Activated CD8-positive, alpha-beta memory T cell treated with anti-CD3 and anti-CD28 coated beads, Interleukin-2, amount 50 U/mL, for 4 hours (primary cell): ENCODE results near the gene MTA1.

Source experiments
- DNase-seq: peaks from one replicate; pipeline ENCODE4 v3.0.0-alpha.2; 2020

The MTA1 gene

DNA sequence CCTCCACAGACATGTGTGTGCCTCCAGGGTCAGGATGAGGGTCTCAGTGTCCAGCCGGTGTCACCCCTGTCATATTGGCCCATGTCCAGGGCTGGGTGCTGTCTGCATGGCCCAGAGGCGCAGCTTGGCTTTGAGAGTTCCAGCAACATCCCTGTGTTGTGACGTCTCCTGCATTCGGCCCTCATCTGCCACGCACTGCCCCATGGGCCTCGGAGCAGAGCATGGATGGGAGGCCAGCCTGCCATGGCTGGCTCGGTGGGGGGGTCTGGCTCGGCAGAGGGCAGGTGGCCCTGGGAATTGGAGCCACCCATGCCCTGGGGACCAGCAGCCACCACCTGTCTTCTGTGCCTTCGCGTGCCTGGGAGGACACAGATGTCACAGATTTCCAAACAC, 32.1 kb upstream of the MTA1 start:
- no peak for DNase-seq

DNA sequence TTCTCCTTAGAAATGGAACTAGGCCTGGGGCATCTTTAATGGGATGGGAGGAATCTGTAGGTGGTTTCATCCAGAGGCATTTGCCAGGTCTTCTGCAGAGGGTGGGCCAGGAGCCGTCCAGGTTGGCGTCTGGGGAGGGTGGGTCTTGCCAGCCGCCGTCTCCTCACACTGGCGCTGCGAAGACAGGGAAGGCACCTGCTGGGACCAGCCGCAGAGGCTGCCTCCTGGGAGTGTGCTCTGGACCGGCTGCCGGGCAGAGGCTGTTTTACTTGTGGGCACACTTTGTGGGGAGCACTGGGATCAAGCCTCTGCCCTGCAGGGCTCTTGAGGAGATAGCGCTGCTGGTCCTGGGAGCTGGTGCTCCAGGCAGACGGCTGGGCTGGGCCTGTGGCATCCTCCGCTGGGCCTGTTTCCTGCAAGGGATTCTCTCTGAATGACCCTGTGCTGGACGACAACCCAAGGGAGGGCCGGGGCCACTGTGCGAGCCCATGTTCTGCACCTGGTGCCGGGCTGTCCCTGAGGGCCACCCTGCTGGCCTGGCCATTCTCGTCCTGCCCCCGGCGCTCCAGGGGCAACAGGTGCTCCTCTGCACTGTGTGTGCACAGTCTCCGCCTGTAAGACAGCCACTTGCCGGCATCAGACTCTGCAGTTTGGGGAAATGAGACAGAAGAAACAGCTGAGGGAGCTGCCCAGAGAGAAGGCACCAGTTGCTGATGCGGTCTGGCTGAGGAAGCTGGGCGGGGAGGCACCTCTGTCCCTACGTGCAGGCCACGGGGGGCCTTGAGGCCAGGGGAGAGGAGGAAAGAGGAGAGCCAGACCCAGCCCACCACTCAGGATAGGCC, 31.3 kb upstream of the MTA1 start:
- no peak for DNase-seq

DNA sequence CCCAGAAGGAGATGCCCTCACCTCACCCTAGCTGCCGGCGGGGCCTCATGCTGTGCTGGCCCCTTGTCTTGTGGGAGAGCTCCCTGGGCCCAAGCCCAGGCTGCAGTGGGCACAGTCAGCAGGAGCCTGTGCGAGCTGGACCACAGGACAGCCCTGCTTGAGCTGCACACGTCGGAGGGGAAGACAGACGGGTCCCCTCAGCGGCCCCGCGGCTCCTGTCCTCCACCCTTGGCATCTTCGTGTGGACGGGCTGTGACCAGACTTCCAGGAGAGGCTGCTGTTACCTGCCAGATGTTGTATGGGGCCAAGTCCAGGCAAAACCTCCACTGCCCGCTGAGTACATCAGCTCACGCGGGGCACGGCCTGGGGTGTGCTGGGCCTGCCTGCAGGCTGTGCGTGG, 30.7 kb upstream of the MTA1 start:
- no peak for DNase-seq

DNA sequence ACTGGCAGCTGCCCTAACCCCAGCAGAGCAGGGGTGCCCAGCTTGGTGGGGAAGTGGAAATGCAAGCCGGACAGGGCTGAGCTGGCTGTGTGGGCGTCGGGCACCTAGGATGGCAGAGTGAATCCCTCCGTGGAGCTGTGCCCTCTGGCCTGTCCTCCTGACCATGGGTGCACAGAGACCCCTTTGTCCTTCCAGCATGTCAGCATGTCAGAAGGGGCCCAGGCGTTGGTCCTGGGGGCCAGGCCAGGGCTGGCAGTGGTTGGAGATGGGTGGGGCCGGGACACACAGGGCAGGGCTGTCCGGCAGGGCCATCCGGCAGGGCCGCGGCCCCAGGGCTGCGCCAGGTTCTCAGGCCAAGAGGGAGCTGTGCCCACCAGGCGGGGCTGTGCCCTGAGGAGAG, 30.1 kb upstream of the MTA1 start:
- no peak for DNase-seq

DNA sequence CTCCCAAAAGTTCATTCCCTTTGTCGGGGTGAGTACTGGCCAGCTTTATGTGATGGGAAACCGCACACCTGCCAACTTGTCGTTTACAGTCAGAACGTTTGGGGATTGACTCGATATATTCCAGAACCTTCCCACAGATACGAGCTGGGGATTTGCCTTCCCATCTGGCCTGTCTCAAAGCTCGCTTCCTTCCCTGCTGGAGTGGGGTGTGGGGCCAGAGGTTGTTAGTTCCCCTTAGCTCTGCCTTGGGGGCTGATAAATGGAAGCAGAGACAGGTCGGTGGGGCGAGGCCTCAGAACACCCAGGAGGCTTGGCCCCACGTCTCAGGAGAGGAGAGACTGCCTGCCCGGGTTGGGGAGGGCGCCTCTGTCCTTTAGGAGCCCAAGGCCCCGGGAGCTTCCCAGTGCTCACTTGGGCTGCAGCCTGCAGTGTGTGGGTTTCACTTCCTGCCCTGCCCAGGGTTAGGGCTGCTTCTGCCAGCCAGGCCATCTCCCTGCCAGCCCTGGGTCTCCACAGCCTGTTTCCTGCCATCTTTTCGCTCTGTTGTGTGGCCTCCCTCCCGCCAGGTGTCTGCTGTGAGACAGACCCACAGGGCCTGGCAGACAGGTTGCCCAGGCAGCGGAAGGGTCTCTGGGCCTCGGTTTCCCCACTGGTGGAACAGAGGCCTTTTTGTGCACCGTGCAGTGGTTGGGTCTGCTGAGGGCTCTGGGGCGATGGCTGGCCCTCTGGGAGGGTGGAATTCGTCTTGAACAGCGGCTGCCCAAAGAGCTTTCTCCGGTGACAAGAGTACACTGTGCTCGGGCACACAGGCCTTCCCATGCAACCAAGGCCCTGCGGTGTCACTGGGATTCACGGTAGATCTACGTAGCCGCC, 29.4 kb upstream of the MTA1 start:
- DNase-seq = no peak

DNA sequence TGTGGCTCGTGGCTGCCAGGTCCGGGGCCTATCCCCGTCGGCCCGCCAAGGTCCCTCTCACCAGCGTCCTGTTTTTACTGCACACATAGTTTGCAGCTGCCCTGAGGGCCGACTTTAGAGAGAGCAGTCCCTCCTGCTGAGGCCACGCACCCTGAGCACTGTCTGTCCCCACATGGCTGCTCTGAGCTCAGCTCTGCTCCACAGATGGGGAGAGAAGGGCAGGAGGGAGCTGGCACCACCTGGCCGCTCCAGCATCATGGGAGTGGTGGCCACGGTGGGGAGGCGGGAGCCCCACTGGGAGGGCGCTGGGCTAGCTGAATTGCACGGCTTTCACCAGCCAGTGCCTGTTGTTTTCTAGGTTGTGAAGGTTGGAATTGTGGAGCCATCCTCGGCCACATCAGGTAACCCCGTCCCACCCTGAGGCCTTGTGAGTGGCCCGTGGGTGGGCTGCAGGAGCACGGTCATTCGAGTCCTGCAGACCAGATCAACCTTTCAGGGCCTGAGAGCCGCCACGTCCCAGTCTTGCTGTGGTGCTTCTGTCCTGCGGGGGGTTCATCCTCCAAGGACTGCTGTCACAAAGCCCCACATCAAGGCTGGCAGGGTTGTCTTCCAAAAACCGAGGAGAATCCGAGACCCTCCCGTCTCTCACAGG, 28.7 kb upstream of the MTA1 start:
- DNase-seq = no peak

DNA sequence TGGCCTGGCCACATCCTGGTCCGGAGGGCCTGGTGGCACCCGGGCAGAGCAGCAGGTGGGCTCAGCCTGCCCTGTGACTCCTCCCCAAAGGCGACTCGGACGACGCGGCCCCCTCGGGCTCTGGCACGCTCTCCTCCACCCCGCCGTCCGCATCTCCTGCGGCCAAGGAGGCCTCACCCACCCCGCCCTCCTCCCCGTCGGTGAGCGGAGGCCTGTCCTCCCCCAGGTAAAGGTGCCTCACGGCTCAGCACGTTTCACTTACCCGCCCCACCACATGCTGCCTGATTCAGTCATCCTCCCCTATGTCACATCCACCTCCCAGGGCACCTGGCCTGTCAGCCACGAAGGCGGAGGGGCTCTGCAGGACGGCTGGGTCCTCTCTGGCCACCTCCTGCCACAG, 28.1 kb upstream of the MTA1 start:
- DNase-seq = no peak

DNA sequence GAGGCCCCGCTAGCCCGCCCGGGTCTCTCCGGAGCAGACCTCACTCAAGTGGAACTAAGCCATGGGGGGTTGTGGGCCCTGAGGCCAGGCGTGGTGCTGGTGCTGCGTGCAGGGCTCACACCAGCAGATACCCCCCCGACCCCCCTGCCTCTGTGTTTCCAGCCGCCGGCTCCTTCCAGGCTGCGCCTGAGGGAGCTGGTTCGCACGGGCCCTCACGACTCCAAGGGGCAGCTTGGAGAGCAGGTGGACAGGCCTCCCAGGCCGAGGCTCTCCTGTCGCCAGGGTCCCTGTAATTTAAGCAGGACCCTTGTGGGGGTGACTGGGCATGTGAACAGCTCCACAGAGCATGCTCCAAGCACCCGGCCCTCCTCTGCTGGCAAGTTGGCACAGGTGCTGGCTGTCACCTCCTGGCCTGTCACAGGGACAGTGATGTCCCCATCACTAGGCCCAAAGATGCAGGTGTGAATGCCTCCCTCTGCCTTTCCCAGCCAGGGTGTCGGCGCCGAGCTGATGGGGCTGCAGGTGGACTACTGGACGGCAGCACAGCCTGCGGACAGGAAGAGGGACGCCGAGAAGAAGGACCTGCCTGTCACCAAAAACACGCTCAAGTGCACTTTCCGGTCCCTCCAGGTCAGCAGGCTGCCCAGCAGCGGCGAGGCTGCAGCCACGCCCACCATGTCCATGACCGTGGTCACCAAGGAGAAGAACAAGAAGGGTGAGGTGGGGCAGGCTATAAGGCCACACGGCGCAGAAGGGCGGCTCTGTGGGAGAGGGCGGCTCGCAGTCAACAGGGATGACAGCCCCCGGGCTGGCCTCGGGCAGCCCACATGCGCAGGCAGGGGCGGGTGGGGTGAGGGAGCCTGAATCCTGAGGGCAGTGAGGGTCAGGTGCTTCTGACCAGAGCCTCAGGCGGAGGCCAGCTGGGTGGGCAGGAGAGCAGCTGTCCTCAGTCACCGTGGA, 27.2 kb upstream of the MTA1 start:
- DNase-seq = no peak

DNA sequence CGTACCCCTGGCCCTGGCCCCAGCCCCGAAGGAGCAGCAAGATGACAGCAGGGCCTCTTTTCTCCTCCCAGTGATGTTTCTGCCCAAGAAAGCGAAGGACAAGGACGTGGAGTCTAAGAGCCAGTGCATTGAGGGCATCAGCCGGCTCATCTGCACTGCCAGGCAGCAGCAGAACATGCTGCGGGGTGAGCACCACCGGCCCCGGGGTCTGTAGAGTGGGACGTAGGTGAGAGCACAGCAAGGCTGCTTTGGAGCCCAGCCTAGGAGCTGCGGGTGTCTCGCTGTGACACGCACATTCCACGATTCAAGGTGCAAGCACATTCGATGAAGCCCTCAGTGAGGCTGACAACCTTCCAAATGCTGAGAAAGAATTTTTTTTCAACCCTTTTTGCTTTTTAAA, 26.5 kb upstream of the MTA1 start:
- DNase-seq = no peak

DNA sequence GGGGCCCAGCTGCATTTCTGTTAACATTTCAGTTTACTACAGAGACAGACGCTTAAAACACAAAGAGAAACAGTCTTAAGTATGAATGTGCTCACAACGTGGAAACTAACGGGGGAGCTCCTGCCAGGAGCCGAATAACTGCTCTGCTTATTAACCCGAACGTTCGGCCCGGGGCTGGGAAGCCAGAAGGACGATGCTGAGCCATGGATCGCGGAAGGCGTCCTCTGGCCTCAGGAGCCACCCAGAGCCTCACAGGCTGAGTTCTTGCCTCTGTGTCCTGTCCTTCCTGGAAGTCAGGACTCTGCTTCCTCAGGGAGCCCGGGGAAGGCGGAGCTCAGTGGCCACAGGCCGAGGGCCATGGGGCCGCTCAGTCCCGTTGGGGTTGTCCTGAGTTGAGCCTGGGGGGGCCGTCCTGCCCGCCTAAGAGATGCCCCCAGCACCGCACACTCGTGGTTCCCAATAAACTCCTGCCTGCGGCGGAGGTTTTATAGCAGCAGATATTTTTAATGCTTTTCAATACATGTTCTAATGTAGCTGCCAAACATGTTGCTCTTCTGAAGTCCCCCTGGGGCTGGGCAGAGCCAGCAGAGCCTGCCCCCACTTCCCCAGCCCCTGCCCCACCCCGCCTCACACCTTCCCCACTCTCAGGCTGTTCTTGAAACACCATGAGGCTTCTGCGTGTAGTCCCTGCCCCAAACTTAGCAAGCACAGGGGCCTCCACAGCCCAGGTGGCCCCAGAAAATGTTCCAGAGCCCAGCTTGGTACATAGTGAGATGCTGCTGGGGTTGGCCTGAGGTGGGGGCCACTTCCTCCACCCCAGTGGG, 24.7 kb upstream of the MTA1 start:
- no peak for DNase-seq

DNA sequence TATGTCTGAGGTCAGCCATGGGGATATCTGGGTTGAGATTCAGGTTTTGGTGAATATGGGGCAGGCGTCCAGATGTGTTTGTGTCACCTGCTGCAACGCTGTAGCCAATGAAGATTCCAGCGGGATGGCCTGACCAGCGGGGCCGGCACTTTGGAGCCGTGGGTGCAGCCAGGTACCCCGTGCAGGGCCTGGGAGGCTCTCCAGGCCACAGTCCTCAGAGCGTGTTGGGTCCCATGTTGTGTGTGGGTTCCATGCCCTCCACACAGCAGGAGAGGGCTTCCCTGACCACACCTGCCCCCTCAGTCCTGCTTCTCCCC, 24.1 kb upstream of the MTA1 start:
- DNase-seq = no peak

DNA sequence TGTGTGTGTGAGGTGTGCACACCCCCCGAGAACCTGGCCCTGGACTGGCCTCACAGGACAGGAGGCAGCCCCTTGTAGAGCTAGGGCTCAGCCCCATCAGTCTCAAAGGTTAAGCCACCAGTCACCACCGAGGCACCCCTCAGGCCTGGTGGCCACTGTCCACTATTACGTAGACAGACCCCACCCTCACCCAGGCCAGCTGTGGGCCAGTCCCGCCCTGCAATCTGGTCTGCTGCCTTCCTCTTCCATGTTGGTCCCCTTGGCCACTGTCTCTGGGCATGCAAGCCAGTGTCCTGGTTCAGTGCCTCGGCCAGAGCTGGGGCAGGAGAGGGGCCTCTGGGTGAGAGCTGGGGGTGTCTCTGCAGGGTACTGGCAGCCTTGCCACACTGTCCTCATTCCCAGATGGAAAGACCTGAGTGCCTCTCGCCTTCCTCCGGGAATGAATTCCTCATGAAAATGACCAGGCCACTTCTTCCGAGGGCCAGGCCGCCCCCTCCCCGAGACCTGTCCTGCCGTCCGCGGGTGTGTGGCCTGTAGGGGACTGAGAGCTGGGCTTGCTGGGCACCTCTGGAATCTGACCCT, 22.2 kb upstream of the MTA1 start:
- DNase-seq = no peak

DNA sequence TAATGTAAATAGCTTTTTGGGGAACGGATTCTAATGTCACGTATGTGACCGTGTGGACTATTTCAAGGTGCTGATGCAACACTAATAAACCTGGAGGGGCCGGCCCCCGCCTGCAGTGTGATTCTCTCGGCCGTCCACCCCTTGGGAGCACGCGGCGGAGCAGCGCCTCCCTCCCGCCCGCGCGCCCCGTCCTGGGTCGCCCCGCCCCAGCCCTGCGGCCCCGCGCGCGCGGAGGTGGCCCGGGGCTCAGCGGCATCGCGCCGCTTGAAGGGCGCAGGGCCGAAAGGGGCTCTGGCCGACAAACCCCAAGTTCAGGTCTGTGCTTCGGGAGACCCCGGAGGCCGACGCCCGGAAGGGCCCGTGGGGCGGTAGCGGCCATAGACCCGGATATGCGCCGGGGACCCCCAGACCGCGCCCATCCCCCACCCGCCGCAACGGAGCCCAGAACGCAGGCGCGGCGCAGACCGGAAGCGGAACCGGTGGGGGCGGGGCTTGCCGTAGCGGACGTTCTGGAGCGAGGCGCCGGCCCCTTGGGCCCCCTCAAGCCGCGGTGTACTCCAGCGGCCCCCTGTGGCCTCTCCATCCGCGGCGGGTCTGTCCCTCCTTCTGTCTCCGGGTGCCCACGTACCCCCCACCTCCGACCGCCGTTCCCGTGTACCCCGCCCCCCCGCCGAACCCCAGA, 21.4 kb upstream of the MTA1 start, which contains the start of gene TEX22:
TEX22 (plus strand) TSS at position 495 of the 682 bp plus-strand sequence. CDS start 803 bp downstream, outside the sequence.
- peak; percentile 96 for DNase-seq

DNA sequence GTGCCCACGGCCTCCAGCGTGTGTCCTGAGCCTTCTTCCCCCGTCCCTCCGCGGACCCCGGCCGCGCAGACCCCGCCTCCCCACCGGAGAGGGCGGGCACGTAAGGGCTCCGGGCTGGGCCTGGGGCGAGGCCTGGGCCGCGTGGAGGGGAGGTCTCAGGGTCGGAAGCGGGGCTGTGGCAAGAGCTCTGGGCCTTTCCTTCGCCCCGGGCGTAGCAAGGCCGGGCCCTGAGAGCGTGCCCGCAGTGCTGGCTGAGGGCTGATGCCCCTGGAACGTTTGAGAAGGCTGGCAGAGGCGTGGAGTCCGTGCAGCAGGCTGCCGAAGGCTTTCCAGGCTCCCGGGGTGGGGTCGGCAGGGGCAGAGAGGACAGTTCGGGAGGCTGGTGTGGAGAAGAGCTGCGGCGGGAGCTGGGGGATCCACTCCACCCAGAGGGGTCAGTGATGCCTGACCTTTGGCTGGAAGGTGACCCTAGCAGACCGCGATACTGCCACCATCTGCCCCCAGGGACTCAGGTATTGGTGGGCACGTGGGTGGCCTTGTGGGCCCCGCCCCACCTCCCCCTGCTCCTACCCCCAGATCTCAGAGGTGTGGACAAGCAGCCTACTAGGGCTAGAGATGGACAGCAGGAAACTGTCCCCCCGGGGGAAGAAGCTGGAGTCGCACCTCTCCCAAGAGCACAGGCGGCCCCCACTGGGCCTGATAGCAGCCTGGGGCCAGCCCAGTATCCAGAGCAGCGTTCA, 20.7 kb upstream of the MTA1 start:
- DNase-seq = no peak

DNA sequence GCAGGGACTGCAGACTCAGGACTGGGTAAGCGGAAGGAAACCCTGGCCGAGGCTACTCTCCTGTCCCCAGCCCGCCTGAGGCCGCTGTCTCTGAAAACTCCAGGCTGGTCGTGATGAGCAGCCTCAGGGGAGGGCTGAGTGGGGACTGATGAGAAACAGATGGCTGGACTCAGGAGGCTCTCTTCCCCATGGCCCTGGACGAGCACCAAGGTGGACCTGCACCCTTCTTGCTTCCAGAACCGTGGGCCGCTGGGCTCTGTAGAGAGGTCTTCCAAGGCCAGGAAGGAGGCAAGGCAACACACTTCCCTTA, 20.2 kb upstream of the MTA1 start:
- DNase-seq = no peak

DNA sequence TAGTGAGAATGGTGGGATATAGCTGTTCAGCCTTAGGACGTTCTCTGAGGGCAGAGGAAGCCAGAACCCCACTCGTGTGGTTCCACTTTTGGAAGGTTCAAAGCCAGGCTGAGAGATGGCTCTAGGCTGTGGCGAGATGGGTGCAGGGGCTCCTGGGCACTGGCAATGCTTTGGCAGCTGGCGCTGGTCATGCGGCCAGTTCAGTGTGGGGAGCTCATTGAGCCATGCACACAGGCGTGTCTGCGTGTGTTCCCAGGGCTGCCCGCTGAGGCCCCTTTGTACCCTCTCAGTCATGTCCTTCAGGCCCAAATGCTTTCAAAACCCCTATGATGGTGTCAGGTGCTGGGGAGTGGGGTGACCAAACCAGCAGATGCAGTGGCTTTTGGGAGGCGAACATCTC, 19.6 kb upstream of the MTA1 start:
- no peak for DNase-seq

DNA sequence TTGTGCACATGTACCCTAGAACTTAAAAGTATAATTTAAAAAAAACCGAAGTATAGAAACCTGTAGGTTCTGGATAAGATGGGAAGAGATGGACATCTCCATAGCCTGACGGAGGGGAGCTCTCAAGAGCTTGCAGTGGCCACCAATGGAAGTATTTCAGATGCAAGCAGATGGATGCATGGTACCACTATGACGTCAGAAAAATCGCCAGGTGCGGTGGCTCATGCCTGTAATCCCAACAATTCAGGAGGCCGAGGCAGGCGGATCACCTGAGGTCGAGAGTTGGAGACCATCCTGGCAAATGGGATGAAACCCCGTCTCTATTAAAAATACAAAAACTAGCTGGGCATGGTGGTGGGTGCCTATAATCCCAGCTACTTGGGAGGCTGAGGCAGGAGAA, 17.9 kb upstream of the MTA1 start:
- DNase-seq = no peak

DNA sequence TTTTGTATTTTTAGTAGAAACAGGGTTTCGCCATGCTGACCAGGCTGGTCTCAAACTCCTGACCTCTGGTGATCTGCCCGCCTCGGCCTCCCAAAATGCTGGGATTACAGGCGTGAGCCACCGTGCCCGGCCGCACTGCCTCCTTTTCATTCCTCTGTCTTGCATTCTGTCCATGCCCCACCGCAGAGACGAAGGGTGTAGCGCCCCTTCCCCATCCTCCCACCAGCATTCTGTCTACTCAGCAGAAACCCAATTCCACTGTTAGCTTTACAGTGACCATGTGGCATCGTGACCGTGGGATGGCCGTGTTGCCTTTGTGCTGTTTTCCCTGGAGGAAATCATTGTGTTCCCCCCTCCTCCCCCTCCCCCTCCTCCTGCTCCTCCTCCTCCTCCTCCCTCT, 11.0 kb upstream of the MTA1 start:
- DNase-seq = no peak

DNA sequence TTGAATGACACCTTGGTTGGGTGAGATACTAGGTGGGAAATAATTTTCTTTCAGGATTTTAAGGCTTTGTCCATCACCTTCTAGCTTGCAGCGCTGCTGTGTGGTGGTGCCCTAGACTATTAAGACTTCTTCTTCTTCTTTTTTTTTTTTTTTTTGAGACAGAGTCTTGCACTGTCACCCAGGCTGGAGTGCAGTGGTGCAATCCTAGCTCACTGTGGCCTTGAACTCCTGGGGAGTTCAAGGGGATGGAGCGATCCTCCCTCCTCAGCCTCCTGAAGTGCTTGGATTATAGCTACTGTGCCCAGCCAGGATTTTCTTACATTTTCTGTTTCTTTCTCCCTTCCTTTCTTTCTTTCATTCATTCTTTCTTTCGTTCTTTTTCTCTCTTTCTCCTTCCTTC, 10.3 kb upstream of the MTA1 start:
- DNase-seq = no peak

DNA sequence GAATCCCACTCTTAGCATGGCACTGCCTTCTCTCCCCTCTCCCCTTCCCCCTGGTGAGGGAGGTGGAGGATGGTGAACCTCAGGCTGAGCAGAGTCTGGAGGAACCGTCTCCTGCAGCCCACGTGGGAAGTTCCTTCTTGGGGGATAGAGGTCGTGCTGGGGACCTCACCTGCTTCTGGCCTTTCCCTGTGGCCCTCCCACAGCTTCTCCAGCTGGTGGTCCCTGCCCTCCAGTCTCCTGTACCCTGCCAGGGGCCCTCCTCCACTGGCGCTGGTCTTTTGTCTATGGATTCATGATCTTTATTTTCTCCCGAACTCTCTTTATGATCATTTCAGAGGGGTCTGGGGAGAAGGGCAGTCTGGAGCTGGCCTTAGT, 9.0 kb upstream of the MTA1 start:
- no peak for DNase-seq
